ENCODE data around the gene TMEM72.
A peak's percentile ranks its signal among the peaks of the same experiment; 100 is the strongest.

Gene TMEM72

GRCh38 chr10:44956717-44957706, 45.9 kb downstream of the TMEM72 start:
- DNase-seq = no peak

- no peak for DNase-seq
These were observed 47.2 kb downstream of the TMEM72 start for GRCh38 chr10:44958196-44958897.

GRCh38 chr10:44958898-44959246, 47.7 kb downstream of the TMEM72 start:
- DNase-seq = no peak

- peak; percentile 93 for DNase-seq
These were observed 48.3 kb downstream of the TMEM72 start, which contains the start of gene RASSF4 for GRCh38 chr10:44959247-44960087. RASSF4 (plus strand) TSS chr10:44959802; CDS start chr10:44970203, 10,401 bp downstream.

GRCh38 chr10:44960088-44960460, 48.9 kb downstream of the TMEM72 start:
- DNase-seq = no peak

GRCh38 chr10:44960482-44961229, 49.5 kb downstream of the TMEM72 start:
- DNase-seq = no peak

GRCh38 chr10:44961230-44961571, 50.1 kb downstream of the TMEM72 start:
- no peak for DNase-seq

GRCh38 chr10:44961931-44962750, 51.0 kb downstream of the TMEM72 start:
- no peak for DNase-seq

- no peak for DNase-seq
These were observed 52.0 kb downstream of the TMEM72 start for GRCh38 chr10:44962870-44963738.

GRCh38 chr10:44963772-44964633, 52.9 kb downstream of the TMEM72 start:
- DNase-seq = no peak

GRCh38 chr10:44965104-44965503, 54.0 kb downstream of the TMEM72 start:
- DNase-seq = no peak

- DNase-seq = no peak
These were observed 54.5 kb downstream of the TMEM72 start for GRCh38 chr10:44965651-44966097.

- DNase-seq = no peak
These were observed 55.1 kb downstream of the TMEM72 start for GRCh38 chr10:44966129-44966815.

GRCh38 chr10:44966816-44967509, 55.8 kb downstream of the TMEM72 start:
- no peak for DNase-seq

GRCh38 chr10:44967616-44968015, 56.5 kb downstream of the TMEM72 start:
- DNase-seq = no peak

GRCh38 chr10:44968091-44968490, 57.0 kb downstream of the TMEM72 start:
- DNase-seq = peak; percentile 21

GRCh38 chr10:44968500-44969400, 57.6 kb downstream of the TMEM72 start:
- peak; percentile 51 for DNase-seq

All from CD4-positive, alpha-beta T cell treated with Interleukin-21 for 1 hour (primary cell).